ENCODE results near the gene TUFT1.

TUFT1 gene

GRCh38 chr1:151534662-151535278 is 5.3 kb upstream of the TUFT1 start:
- DNase-seq (ENCODE audit: low read depth in 1 of 2, low spot score in 1 of 2), result peak; percentile 53 to 83
- no peak for TF ChIP-seq JUND (IDR thresholded peaks at IDR 0.05; ENCODE audit: low read depth)
- in situ Hi-C loops (cut with HindIII; ENCODE audit: low pct_unique_long_range_greater_than_20kb, low sequenced_read_pairs), result no loop called here

GRCh38 chr1:151535326-151536271 is 4.5 kb upstream of the TUFT1 start:
- no peak for DNase-seq (ENCODE audit: low read depth in 1 of 2, low spot score in 1 of 2)
- in situ Hi-C loops (cut with HindIII; ENCODE audit: low pct_unique_long_range_greater_than_20kb, low sequenced_read_pairs), result no loop called here
- TF ChIP-seq JUND (IDR thresholded peaks at IDR 0.05; ENCODE audit: low read depth), result no peak

GRCh38 chr1:151536499-151536898 is 3.6 kb upstream of the TUFT1 start:
- in situ Hi-C loops (cut with HindIII; ENCODE audit: low pct_unique_long_range_greater_than_20kb, low sequenced_read_pairs), result no loop called here
- DNase-seq (ENCODE audit: low read depth in 1 of 2, low spot score in 1 of 2), result no peak
- no peak for TF ChIP-seq JUND (IDR thresholded peaks at IDR 0.05; ENCODE audit: low read depth)

GRCh38 chr1:151537112-151537511 is 3.0 kb upstream of the TUFT1 start:
- TF ChIP-seq JUND (IDR thresholded peaks at IDR 0.05; ENCODE audit: low read depth), result no peak
- in situ Hi-C loops (cut with HindIII; ENCODE audit: low pct_unique_long_range_greater_than_20kb, low sequenced_read_pairs), result no loop called here
- no peak for DNase-seq (ENCODE audit: low read depth in 1 of 2, low spot score in 1 of 2)

- in situ Hi-C loops (cut with HindIII; ENCODE audit: low pct_unique_long_range_greater_than_20kb, low sequenced_read_pairs), result no loop called here
- TF ChIP-seq JUND (IDR thresholded peaks at IDR 0.05; ENCODE audit: low read depth), result no peak; the same call in 1 of the 2 replicates
- DNase-seq (ENCODE audit: low read depth in 1 of 2, low spot score in 1 of 2), result peak; percentile 79 to 100
These were observed 638 bp upstream of the TUFT1 start for GRCh38 chr1:151539321-151540020.

GRCh38 chr1:151540982-151541377 is 871 bp downstream of the TUFT1 start:
- in situ Hi-C loops (cut with HindIII; ENCODE audit: low pct_unique_long_range_greater_than_20kb, low sequenced_read_pairs), result no loop called here
- TF ChIP-seq JUND (IDR thresholded peaks at IDR 0.05; ENCODE audit: low read depth), result no peak
- DNase-seq (ENCODE audit: low read depth in 1 of 2, low spot score in 1 of 2), result no peak

- in situ Hi-C loops (cut with HindIII; ENCODE audit: low pct_unique_long_range_greater_than_20kb, low sequenced_read_pairs), result no loop called here
- no peak for DNase-seq (ENCODE audit: low read depth in 1 of 2, low spot score in 1 of 2)
These were observed 1.6 kb downstream of the TUFT1 start for GRCh38 chr1:151541752-151542151.

GRCh38 chr1:151542710-151543129 is 2.6 kb downstream of the TUFT1 start:
- in situ Hi-C loops (cut with HindIII; ENCODE audit: low pct_unique_long_range_greater_than_20kb, low sequenced_read_pairs), result no loop called here
- no peak for TF ChIP-seq JUND (IDR thresholded peaks at IDR 0.05; ENCODE audit: low read depth)
- DNase-seq (ENCODE audit: low read depth in 1 of 2, low spot score in 1 of 2), result peak in 1 of 2 experiments; percentile 57

More at GRCh38 chr1:151541752-151542151, 1.6 kb downstream of the TUFT1 start:
- TF ChIP-seq JUND (IDR thresholded peaks at IDR 0.05; ENCODE audit: low read depth), result no peak

- no peak for TF ChIP-seq JUND (IDR thresholded peaks at IDR 0.05; ENCODE audit: low read depth)
- in situ Hi-C loops (cut with HindIII; ENCODE audit: low pct_unique_long_range_greater_than_20kb, low sequenced_read_pairs), result no loop called here
- no peak for DNase-seq (ENCODE audit: low read depth in 1 of 2, low spot score in 1 of 2)
These were observed 5.4 kb downstream of the TUFT1 start for GRCh38 chr1:151545542-151545941.

- in situ Hi-C loops (cut with HindIII; ENCODE audit: low pct_unique_long_range_greater_than_20kb, low sequenced_read_pairs), result no loop called here
- peak in 1 of 2 experiments; percentile 48 for DNase-seq (ENCODE audit: low read depth in 1 of 2, low spot score in 1 of 2)
- no peak for TF ChIP-seq JUND (IDR thresholded peaks at IDR 0.05; ENCODE audit: low read depth)
These were observed 6.2 kb downstream of the TUFT1 start for GRCh38 chr1:151546011-151546925.

- TF ChIP-seq JUND (IDR thresholded peaks at IDR 0.05; ENCODE audit: low read depth), result peak; percentile 74; the same call in 1 of the 2 replicates
- in situ Hi-C loops (cut with HindIII; ENCODE audit: low pct_unique_long_range_greater_than_20kb, low sequenced_read_pairs), result no loop called here
- peak; percentile 63 to 98 for DNase-seq (ENCODE audit: low read depth in 1 of 2, low spot score in 1 of 2)
These were observed 7.2 kb downstream of the TUFT1 start for GRCh38 chr1:151547119-151547899.

All from T47D (cell line).